HG02970 (cell line): ENCODE data around the gene C6orf132.
"Not testable (repeated sequence)": the region's sequence is repeated elsewhere in the genome, so short reads cannot be mapped to it uniquely, and the experiment has no call there.

ENCODE experiments used
- ATAC-seq: cut with Tn5 transposase; IDR thresholded peaks from one replicate; pipeline ENCODE4 v1.9.1; 2021; ENCODE audit warnings: mild to moderate bottlenecking, moderate library complexity, moderate number of reproducible peaks; ENCODE audit not compliant: unreplicated experiment, low FRiP score

Gene C6orf132

DNA sequence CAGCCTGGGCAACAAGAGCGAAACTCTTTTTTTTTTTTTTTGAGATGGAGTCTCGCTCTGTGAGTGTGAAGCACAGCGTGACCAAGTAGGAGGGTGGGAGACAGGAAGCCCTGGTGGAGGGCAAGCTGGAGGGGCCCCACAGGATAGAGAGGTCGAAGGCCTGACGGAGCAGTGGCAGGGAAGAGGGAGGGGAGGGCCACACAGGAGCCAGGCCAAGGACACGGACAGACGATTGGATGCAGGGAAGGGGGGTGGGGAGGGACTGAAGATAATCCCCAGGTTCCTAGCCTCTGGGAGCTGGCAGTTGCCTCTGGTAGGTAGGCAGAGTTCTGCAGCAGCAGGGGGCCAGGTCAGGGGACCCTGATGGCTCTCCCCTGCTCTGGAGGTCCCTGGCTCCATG lies 20.0 kb upstream of the C6orf132 start:
- no peak for ATAC-seq

DNA sequence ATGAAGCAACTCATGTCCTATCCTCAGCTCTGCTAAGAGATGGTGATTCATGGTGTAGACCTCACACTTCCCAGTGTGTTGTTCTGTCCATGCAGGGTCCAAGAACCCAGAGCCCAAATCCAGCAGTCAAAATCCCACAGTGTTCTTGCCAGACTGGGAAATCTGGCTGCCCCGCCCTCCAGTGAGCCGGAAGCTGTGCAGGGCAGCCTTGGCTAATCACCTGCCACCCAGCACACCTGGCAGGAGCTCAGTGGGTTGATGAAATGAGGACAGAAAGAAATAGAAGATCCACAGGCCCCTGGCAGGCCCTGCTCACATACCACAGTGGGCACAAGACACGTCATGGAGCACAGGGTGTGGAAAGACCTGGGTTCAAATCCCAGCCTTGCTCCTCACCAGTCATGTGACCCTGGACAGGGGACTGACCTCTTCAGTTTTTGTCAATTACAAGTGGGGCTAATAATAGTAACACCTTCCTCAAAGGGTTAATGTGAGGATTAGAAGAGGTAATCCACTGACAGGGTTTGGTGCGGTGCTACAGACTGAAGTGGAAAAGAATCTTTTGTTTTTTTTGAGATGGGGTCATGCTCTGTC lies 17.1 kb upstream of the C6orf132 start:
- ATAC-seq, result no peak

DNA sequence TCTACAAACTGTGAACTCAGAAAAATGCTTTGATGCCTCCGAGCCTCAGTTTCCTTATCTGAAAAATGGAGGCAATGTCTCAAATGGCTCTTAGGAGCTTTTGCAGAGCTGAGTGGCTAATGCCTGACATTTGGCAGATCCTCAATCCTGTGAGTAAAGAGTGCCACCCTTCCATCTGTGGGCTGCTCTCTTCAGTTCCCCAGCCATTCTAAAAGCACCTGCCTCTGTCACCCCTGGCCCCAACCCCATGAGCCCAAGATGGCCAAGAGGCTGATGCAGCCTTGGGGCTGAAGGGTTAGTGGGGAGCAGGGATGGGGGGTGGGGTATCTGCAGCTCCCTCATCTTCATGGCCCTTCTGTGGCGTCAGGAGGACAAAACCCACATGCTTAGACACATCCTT lies 16.2 kb upstream of the C6orf132 start:
- ATAC-seq, result no peak

DNA sequence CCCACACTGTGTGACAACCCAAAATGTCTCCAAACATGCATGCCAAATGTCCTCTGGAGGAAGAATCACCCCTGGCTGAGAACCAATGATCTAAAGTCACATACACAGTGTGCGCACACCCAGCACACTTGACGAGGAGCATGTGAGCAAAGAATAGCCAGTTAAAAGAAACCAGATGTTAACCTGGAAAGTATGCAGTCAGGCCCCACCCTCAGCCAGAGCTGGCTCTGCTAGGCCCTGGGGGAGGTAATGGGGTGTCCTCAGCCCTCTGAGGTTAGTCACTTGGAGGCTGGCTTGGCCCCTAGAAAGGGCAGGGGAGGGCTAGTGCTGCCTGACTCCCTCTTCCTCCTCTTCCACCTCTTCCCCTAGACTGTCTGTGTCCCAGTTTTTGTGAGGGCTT lies 15.6 kb upstream of the C6orf132 start:
- ATAC-seq, result no peak

DNA sequence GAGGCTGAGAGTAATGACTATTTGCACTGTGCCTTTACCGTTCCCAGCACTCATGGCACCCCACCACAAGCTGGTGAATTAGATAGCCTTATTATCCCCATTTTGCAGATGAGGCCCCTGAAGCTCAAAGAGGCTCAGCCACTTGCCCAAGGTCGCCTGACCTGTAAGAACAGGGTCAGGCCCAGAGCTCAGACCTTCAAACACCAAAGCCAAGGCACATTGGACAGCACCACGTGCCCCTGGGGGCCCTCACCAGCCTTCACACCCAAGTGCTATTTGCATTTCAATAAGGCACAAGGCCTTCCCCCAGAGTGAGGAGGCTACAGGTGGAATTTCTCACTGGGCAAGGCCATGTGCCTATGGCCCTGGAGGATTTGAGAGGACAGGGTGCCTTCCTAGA lies 14.2 kb upstream of the C6orf132 start:
- no peak for ATAC-seq

DNA sequence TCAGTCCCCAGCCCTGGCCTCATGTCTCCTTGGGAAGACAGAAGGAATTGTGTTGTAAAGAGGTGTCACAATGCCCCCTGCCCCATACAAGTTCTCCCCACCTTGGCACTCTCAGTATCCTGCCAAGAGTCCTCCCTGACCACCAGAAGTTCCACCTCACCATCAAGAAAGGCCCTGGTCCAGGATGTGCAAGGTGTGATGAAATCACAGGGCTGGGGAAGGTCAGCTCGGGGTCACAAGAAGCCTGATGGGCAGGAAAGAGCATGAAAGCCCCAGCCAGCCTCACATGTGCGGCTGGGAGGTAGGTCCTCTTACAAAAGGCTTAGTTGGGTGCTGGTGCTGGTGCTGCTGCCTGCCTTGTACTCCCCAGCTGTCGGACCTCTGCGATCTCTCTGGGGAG lies 12.9 kb upstream of the C6orf132 start:
- no peak for ATAC-seq

DNA sequence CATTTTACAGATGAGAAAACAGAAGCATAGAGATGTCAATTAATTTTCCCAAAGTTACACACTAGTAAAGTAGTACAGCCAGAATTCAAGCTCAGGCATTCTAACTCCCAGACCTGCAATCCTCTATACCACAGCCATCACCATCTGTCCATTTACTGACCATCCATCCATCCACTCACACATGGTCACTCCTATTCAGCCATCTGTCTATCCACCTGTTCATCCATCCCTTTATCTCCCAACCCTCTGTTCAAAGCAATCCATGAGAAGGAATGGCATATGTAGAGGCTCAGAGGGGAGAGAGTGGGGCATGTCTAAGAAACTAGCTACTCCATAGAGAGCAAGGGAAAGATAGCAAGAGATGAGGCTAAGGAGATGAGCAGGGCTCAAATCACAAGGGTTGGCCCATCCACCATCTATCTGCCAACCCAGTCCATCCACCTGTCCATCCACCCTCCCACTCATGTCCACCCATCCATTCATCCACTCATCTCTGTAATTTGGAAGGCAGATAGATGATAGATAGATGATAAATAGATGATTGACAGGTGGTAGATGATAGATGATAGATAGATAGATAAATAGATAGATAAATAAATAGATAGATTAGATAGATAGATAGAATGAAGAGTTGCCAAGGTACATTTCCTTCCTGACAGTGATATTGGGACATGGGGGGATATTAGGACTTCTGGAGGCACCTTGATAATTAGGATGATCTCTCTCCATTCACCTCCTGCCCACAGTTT lies 12.2 kb upstream of the C6orf132 start:
- ATAC-seq, result no peak

DNA sequence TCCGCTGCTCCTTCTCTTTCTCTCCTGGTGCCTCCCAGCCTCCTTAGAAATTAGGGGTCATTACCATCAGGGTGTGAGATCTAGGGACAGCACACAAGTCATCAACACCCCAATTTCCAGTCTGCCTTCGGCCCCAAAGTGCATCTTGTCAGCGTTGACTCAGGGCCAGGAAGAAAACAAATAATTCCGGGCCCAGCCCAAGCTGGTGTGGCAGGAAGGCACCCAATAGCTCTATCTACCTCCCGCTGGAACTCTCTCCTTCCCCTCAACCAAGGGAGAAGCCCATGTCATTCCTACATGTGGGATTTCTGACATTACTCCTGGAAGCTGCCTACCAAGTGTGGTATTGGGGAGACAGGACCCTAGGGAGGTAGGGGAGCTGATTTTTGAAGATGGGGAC lies 11.5 kb upstream of the C6orf132 start:
- ATAC-seq, result no peak

DNA sequence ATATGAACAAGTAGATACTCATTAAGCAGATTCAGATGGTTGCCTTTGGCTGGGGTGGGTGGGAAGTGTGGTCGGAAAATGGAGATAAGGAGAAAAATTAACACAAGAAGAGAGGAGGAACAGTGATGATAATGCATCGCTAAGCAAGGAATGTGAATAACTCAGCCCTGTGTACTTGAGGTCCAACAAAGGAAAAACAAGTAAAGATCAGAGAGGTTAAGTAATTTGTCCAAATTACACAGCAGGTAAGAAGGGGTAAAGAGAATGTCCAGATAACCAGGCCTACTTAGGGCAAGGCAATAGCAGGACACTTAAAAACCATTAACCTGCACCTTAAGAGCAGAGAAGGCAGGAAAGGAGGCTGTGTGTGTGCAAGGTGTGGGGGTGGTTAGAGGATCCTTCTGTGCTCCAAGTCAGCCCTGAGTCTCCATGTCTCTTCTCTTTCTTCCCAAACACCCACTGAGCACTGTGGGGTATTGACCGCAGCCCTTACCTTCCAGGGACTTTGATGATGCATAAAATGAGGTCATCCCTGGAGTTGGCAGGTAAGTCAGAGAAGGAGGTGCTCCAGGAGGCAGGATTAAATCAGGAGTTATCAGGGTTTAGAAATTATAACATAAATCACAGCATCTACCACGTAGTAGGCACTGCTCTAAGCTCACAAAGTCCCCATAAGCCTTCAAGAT lies 10.3 kb upstream of the C6orf132 start:
- ATAC-seq, result not testable (repeated sequence)

DNA sequence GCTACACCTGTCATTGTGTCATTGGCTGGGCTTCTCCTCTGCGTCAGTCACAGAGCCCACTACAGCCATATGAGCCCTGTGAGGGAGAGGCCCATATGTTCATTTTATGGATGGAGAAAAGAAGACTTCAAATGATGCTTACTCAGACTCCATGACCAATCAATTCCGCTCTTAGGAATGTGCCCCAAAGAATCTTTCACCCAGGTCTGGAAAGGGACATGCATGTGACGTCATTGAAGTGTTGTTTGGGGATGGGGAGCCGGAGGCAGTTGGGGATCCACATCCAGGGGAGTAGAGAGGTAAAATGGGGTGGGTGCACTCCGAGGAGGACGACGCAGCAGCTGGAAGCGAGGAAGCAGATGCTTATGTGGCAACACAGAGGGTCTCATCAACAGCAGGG lies 9.6 kb upstream of the C6orf132 start:
- no peak for ATAC-seq

DNA sequence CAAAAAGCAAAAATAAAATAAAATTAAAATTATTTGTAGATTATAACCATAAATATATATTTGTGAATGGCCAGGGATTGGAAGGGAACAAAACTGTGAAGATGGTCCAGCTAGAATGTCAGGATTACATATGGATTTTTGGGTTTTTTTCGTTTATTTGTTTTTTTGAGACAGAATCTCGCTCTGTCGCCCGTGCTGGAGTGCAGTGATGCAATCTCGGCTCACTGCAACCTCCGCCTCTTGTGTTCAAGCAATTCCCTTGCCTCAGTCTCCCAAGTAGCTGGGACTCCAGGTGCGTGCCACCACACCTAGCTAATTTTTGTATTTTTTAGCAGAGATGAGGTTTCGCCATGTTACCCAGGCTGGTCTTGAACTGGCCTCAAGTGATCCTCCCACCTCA lies 7.8 kb upstream of the C6orf132 start:
- no peak for ATAC-seq

DNA sequence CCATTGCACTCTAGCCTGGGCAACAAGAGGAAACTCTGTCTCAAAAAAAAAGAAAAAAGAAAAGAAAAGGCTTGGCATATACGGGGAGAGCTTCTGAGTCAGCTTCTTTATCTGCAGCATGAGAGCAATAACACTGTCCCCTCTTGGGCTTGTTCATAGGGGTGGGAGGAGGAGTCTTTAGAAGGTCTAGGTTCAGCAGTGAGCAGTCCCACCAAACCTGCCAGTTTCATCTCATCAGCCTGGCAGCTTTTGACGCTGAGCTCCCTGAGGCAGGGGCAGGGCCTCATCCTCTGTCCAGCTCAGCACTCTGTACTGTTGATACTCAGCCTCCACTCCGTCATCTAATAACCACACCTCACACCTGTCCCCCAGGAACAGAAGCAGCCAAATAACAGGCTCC lies 5.6 kb upstream of the C6orf132 start:
- no peak for ATAC-seq

DNA sequence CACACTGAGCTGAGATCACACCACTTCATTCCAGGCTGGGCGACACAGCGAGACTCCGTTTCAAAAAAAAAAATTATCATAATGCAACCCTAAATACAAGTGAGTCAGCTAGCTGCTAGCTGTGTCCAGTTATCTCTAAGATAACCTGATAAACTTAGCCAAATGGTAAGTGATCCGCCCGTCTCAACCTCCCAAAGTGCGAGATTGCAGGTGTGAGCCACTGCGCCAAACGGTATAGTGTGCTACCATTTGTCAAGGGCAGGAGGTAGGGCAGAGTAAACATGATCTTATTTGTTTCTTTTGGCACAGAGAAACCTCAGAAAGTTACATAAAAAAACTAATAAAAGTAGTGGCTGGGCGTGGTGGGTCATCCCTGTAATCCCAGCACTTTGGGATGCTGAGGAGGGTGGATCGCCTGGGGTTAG lies 4.7 kb upstream of the C6orf132 start:
- ATAC-seq, result no peak

DNA sequence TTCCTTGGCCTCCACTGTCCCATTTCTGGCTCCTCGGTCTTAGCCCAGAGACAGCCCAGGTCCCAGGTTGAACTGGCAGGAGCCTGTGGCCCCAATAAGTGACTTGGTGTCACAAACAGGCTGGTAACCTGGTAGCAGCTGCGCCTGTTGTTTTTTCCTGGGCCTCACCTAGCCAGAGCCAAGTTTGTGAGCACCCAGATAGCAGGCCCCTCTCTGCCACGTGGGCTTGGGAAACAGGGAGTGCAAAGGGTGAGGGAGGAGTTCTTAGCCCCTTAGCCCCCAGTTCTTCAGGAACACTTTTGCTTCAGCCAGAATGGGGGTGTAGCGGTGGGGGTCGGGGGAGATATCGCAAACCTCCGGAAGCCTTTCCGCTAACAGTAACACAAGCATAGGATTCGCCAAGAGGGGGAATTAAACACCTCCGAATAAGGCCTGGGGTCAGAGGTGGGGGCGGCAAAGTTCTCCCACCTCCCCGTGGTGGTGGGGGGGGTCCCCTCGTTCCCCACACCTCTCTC lies 760 bp downstream of the C6orf132 start:
- no peak for ATAC-seq

DNA sequence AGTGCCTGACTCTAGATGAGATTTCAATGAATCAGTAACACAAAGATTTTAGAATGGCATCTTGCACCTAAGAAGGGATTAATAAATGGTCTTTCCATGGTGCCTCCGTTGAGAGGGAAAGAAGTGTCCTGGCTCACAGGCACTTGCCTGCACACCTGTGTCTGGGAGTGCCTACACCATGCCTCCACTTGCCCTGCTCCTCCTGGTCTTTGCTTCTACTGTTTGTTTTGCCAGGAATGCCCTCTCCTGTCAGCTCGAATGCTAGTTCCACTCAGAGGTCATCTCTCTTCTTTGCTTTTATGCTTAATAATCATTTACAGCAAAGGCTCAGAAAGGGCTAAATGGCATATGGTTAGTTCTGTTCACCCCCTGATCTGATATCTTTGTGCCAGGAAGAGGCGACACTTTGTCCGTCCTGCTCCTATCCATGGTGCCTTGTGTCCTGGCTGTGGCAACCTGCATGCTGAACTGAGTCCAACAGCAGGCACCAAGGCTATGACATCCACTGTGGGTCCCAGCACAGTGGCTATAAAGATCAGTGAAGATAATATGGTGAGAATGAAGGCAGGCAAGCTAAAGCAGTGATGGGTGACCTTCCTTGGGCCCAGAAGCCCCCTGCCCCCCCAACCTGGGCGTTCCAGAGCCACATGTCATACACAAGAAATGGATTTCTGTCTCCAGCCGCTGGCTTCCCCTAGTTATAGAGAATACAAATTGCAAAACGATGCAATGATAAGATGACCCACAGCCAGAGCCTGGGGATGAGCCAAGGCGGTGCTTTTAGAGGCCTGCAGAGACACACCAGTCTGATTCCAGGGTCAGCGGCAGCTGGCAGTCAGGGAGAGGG lies 1.4 kb downstream of the C6orf132 start:
- ATAC-seq, result no peak

DNA sequence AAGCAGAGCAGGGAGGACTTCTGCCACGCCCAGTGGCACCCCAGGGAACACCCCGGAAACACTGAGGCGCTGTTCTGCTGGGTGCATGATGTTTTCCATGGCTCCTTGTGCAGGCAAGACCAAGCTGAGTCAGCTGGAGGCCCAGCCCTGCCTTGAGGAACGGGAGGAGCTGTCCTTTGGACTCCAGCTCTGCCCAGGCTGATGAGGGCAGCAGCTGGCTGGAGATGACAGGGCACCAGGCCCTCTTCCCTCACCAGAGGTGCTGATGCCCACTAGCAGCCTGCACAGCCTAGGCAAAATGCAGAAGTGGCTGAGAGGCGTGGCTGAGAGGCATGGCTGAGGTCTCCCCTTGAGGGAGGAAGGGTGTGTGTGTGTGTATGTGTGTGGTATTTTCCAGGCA lies 2.4 kb downstream of the C6orf132 start:
- ATAC-seq, result no peak

DNA sequence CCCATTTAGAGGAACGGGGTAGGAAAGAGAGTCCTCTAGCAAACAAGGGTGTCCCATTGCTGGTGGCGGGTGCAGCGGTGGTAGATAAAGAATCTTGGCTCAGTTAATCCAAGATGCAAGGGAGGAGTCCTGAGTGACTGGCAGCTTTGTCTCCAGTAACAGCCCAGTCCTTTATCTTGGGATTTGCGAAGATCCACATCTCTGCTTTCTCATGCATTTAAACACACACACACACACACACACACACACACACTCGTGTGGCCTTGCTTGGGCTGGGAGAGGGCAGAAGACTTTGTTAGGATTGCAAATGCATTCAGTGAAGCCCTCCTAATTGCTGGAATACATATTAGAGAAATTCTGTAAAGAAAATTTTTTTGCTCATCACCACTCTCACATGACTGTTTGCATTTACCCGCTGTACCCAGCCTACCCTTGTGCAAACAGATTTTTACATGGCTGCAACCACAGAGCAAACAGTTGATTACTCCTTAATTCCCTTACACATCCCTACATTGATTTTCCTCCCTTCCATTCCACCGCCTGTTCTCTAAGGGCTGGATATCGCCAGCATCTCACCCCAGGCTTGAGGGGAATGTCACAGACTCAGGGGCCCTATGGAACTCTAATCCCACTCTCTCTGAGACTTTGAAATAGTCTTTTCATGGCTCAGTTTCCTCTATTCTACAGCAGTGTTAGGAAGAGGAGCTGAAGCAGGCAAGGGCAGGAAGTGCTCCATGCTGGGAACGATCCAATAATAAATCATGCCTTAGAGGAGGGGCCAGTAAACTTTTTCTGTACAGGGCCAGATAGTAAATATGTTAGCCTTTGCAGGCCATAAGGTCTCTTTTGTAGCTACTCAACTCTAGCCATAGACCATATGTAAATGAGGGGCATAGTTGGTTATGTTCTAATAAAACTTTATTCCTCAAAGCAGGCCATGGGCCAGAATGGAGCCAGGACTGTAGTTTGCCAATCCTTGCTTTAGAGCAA lies 3.5 kb downstream of the C6orf132 start:
- no peak for ATAC-seq

DNA sequence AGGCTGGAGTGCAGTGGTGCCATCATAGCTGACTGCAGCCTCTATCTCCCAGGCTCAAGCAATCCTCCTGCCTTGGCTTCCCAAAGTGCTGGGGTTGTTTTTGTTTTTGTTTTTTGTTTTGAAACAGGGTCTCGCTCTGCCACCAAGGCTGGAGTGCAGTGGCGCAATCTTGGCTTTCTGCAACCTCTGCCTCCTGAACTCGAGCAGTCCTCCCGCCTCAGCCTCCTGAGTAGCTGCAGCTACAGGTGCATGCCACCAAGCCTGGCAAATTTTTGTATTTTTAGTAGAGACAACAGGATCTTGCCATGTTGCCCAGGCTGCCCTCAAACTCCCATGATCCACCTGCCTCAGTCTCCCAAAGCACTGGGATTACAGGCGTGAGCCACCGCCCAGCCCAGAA lies 4.2 kb downstream of the C6orf132 start:
- no peak for ATAC-seq

DNA sequence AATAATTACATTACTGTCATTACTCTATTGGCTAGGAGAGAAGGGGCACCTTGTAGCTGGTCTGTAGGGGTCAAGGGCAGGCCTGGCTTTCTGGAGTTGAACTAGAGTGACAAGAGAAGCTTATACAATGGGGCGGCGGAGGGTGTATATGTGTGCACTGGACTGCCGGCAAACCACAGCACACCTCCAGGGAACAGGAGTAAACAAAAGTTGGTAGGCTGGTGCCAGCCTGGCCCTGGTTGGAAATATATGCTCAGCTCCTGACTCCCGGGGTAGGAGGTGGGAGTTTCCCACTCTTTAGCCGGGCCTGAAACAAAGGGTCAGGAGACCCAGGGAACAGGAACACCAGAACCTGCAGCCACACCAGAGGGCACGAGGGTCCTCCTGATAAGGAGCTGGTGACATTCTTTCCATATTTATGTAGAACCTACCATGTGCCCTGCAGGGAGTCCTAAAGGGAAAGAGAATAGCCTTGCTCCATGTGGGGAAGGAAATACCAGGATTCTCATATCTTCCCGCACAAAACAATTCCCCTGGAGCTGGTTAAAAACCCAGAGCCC lies 5.1 kb downstream of the C6orf132 start:
- no peak for ATAC-seq
